ENCODE measurements around the gene OR10AD1.
"Not testable (repeated sequence)": the region's sequence is repeated elsewhere in the genome, so short reads cannot be mapped to it uniquely, and the experiment has no call there.

OR10AD1 gene

GRCh38 chr12:48203192-48203591 lies at the start of gene OR10AD1:
Gene OR10AD1 (minus strand): TSS chr12:48203292. CDS start chr12:48203292, 0 bp downstream.
- no peak for DNase-seq

GRCh38 chr12:48247181-48247966 lies 44.3 kb upstream of the OR10AD1 start:
- no peak for DNase-seq

- DNase-seq: no peak
Observed at GRCh38 chr12:48237162-48237561, 34.1 kb upstream of the OR10AD1 start.

GRCh38 chr12:48235796-48236333 lies 32.8 kb upstream of the OR10AD1 start:
- no peak for DNase-seq

- not testable (repeated sequence) for DNase-seq
Observed at GRCh38 chr12:48231169-48231958, 28.3 kb upstream of the OR10AD1 start.

GRCh38 chr12:48224533-48224932 lies 21.4 kb upstream of the OR10AD1 start:
- not testable (repeated sequence) for DNase-seq

GRCh38 chr12:48221645-48222044 lies 18.6 kb upstream of the OR10AD1 start:
- no peak for DNase-seq

- DNase-seq: no peak
Observed at GRCh38 chr12:48220701-48221100, 17.6 kb upstream of the OR10AD1 start.

GRCh38 chr12:48219631-48220030 lies 16.5 kb upstream of the OR10AD1 start:
- DNase-seq: no peak

- no peak for DNase-seq
Observed at GRCh38 chr12:48216785-48217184, 13.7 kb upstream of the OR10AD1 start.

GRCh38 chr12:48209495-48209894 lies 6.4 kb upstream of the OR10AD1 start:
- not testable (repeated sequence) for DNase-seq

GRCh38 chr12:48202766-48203165 lies 326 bp downstream of the OR10AD1 start:
- DNase-seq: no peak

GRCh38 chr12:48201516-48201915 lies 1.6 kb downstream of the OR10AD1 start:
- no peak for DNase-seq

GRCh38 chr12:48201091-48201490 lies 2.0 kb downstream of the OR10AD1 start:
- no peak for DNase-seq

- DNase-seq: no peak
Observed at GRCh38 chr12:48199774-48200221, 3.3 kb downstream of the OR10AD1 start.

- no peak for DNase-seq
Observed at GRCh38 chr12:48198985-48199384, 4.1 kb downstream of the OR10AD1 start.

GRCh38 chr12:48198672-48198971 lies 4.5 kb downstream of the OR10AD1 start:
- DNase-seq: peak; percentile 39 to 50

GRCh38 chr12:48197971-48198671 lies 5.0 kb downstream of the OR10AD1 start:
- peak; percentile 95 to 96 for DNase-seq

- no peak for DNase-seq
Observed at GRCh38 chr12:48197549-48197970, 5.5 kb downstream of the OR10AD1 start.

GRCh38 chr12:48194799-48195201 lies 8.3 kb downstream of the OR10AD1 start:
- no peak for DNase-seq

GRCh38 chr12:48193623-48194022 lies 9.5 kb downstream of the OR10AD1 start:
- DNase-seq: no peak

GRCh38 chr12:48192861-48193260 lies 10.2 kb downstream of the OR10AD1 start:
- DNase-seq: no peak

GRCh38 chr12:48191096-48191495 lies 12.0 kb downstream of the OR10AD1 start:
- DNase-seq: no peak

Measured in activated CD4-positive, alpha-beta T cell treated with anti-CD3 and anti-CD28 coated beads, Interleukin-2, amount 50 U/mL, for 48 hours (primary cell).